SU-DHL-6 (cell line): ENCODE measurements around the gene SCYGR4.

ENCODE experiments used
- H2AFZ ChIP-seq: fragments of 200-600 bp; sonication (generic); 2 replicates; pipeline ENCODE4 v1.6.1; 2014; ENCODE audit warnings: low read depth, mild to moderate bottlenecking, moderate library complexity, mixed read lengths, antibody characterized with exemption, low read length; ENCODE audit not compliant: severe bottlenecking
- H3F3A ChIP-seq: fragments of 200-600 bp; shearing (Covaris generic); 2 replicates; pipeline ENCODE4 v1.6.0; 2016; ENCODE audit warnings: antibody characterized with exemption, mild to moderate bottlenecking; ENCODE audit not compliant: insufficient read depth
- H3K27ac ChIP-seq: fragments of 200-600 bp; sonication (generic); 2 replicates; pipeline ENCODE4 v1.5.1; 2016; ENCODE audit warnings: low read depth, mild to moderate bottlenecking, low read length, moderate library complexity, mixed read lengths
- H3K27me3 ChIP-seq: fragments of 200-600 bp; sonication (generic), shearing (Covaris generic); 2 replicates; pipeline ENCODE4 v1.6.0; 2014; ENCODE audit warnings: mild to moderate bottlenecking, low read length
- H3K36me3 ChIP-seq: fragments of 200-600 bp; sonication (generic); 2 replicates; pipeline ENCODE4 v1.6.1; 2014; ENCODE audit warnings: mild to moderate bottlenecking, low read length, mixed read lengths
- H3K4me2 ChIP-seq: fragments of 300-600, 200-600 bp; shearing (Covaris generic), sonication (generic); 2 replicates; pipeline ENCODE4 v1.6.0; 2014; ENCODE audit warnings: low read length, low read depth, mild to moderate bottlenecking; ENCODE audit not compliant: poor library complexity, severe bottlenecking
- H3K4me3 ChIP-seq: fragments of 200-600 bp; sonication (generic); 2 replicates; pipeline ENCODE4 v1.5.1; 2014; ENCODE audit warnings: antibody characterized with exemption, low read length, mild to moderate bottlenecking, mixed read lengths; ENCODE audit not compliant: insufficient read depth, poor library complexity, severe bottlenecking
- H3K79me2 ChIP-seq: fragments of 200-600 bp; sonication (generic); 2 replicates; pipeline ENCODE4 v1.6.1; 2014; ENCODE audit warnings: mild to moderate bottlenecking, low read length, moderate library complexity; ENCODE audit not compliant: insufficient read depth
- H3K9ac ChIP-seq: fragments of 200-600 bp; sonication (generic); 2 replicates; pipeline ENCODE4 v1.7.0; 2014; ENCODE audit warnings: mild to moderate bottlenecking, low read length
- H3K9me2 ChIP-seq: fragments of 200-600 bp; sonication (generic); replicated peaks from 2 replicates; pipeline ENCODE4 v1.6.1; 2014; ENCODE audit warnings: low read length; ENCODE audit not compliant: insufficient read depth
- H3K9me3 ChIP-seq: fragments of 200-600 bp; sonication (generic); 2 replicates; pipeline ENCODE4 v1.6.1; 2014; ENCODE audit warnings: low read length, mixed read lengths; ENCODE audit not compliant: insufficient read depth
- H4K20me1 ChIP-seq: fragments of 200-600 bp; sonication (generic); 2 replicates; pipeline ENCODE4 v1.6.1; 2014; ENCODE audit warnings: low read depth, mild to moderate bottlenecking, antibody characterized with exemption, low read length, moderate library complexity, mixed read lengths
- CTCF ChIP-seq: fragments of 200-600 bp; sonication (generic); IDR thresholded peaks from one replicate; pipeline ENCODE4 v1.5.1; 2017; ENCODE audit warnings: antibody characterized with exemption, mild to moderate bottlenecking, low read length, moderate library complexity; ENCODE audit not compliant: insufficient read depth, poor library complexity, severe bottlenecking
- EZH2phosphoT487 ChIP-seq: fragments of 200-600 bp; sonication (generic), shearing (Covaris generic); conservative IDR thresholded peaks from 2 replicates; pipeline ENCODE4 v1.6.1; 2018; ENCODE audit warnings: mild to moderate bottlenecking, antibody characterized with exemption, low read length, moderate library complexity, mixed read lengths

The SCYGR4 gene

GRCh38 chr2:227602358-227602757, 14.9 kb upstream of the SCYGR4 start:
- no peak overlapping the region for H2AFZ ChIP-seq
- TF ChIP-seq CTCF (no peak), EZH2phosphoT487 (no peak)
- no peak overlapping the region for H3K4me3 ChIP-seq
- no peaks in the 10 kb centered on the region for H3K9me2 ChIP-seq
- no peaks in the 10 kb centered on the region for H3K27me3 ChIP-seq
- no peaks in the 10 kb centered on the region for H3F3A ChIP-seq
- no peak overlapping the region for H3K9ac ChIP-seq
- H3K27ac ChIP-seq, result no peak overlapping the region
- H3K79me2 ChIP-seq, result no peaks in the 10 kb centered on the region
- H3K36me3 ChIP-seq, result no peaks in the 10 kb centered on the region
- no peaks in the 10 kb centered on the region for H4K20me1 ChIP-seq
- no peak overlapping the region for H3K4me2 ChIP-seq
- no peaks in the 10 kb centered on the region for H3K9me3 ChIP-seq

- H3K9ac ChIP-seq, result no peak overlapping the region
- no peak overlapping the region for H2AFZ ChIP-seq
- TF ChIP-seq EZH2phosphoT487, result no peak
- TF ChIP-seq CTCF, result no peak
- no peak overlapping the region for H3K4me2 ChIP-seq
- no peaks in the 10 kb centered on the region for H3F3A ChIP-seq
- H3K9me3 ChIP-seq, result no peaks in the 10 kb centered on the region
- no peak overlapping the region for H3K4me3 ChIP-seq
- H4K20me1 ChIP-seq, result no peaks in the 10 kb centered on the region
- no peaks in the 10 kb centered on the region for H3K27me3 ChIP-seq
- H3K9me2 ChIP-seq, result no peaks in the 10 kb centered on the region
- no peaks in the 10 kb centered on the region for H3K79me2 ChIP-seq
- H3K27ac ChIP-seq, result no peak overlapping the region
- no peaks in the 10 kb centered on the region for H3K36me3 ChIP-seq
These were observed 10.8 kb upstream of the SCYGR4 start for GRCh38 chr2:227606476-227606875.

GRCh38 chr2:227607941-227608340, 9.4 kb upstream of the SCYGR4 start:
- Histone ChIP-seq H3K9me2 (no peaks in the 10 kb centered on the region), H3K27me3 (no peaks in the 10 kb centered on the region), H3K4me3 (no peak overlapping the region), H3K4me2 (no peak overlapping the region), H3K9me3 (no peaks in the 10 kb centered on the region), H2AFZ (no peak overlapping the region), H3F3A (no peaks in the 10 kb centered on the region), H3K27ac (no peak overlapping the region), H3K9ac (no peak overlapping the region), H3K79me2 (no peaks in the 10 kb centered on the region), H4K20me1 (no peaks in the 10 kb centered on the region), H3K36me3 (no peaks in the 10 kb centered on the region)
- TF ChIP-seq CTCF, result no peak
- TF ChIP-seq EZH2phosphoT487, result no peak
